NCI-H1436 (cell line): Measurements from ENCODE around the gene MYH11.
"Not testable (repeated sequence)": the region's sequence is repeated elsewhere in the genome, so short reads cannot be mapped to it uniquely, and the experiment has no call there.

Experiments used
- DNase-seq: peaks from one replicate; lab custom pipeline; 2025; lab: John Stamatoyannopoulos, UW

MYH11 gene

DNA sequence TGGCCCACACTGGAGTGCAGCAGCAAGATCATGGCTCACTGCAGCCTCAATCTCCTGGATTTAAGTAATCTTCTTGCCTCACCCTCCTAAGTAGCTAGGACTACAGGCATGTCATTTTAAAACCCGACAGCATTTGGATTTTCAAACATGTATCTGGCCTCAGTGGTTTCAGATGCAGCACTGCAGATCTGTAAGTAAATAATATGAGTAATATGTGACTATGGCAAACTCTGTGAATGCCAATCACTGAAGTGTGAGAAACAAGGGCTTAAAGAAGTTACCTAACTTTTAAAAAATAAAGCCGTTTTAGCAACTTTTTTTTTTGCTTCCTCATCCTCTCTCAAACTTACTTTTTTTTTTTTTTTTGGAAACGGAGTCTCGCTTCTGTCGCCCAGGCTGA lies 19.7 kb upstream of the MYH11 start:
- DNase-seq = no peak

DNA sequence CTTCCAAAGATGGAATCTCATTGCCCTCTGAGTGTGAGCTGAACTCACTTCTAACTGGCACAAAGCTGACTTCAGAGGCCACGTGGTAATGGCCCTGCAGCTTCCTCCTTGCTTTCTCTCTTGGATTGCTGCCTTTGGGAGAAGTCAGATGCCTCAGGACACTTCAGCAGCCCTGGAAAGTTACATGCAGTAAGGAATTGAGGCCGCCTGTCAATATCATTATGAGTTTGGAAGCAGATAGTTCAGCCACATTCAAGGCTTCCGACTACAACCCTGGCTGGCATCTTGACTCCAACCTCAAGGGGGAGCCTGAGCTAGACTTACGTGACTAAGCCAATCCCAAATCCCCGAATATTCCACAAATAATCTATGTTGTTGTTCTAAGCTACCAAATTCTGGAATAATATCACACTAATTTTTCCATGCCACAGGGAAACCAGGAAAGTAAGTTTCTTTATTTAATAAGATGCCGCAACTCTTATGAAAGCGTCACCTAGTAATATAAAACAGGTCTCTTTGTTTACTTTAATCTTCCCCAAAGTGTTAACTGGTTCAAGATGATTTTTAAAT lies 18.0 kb upstream of the MYH11 start:
- no peak for DNase-seq

DNA sequence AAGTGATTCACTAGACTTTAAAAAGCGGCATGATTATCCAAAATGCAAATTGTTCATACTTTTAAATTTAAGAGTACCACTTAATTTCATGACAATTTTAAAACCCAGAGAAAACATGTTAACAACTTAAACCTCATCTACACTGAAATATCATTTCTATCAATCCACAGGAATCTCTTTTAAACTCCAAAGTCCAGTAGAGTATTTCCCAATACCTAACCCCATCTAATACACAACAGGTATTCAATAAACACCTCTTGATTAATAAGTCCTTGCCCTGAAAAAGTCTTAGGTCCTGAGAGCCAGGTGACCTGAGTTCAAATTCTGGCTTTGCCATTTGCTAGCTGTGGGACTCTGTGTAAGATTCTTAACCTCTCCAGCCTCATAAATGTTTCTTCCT lies 16.9 kb upstream of the MYH11 start:
- DNase-seq = no peak

DNA sequence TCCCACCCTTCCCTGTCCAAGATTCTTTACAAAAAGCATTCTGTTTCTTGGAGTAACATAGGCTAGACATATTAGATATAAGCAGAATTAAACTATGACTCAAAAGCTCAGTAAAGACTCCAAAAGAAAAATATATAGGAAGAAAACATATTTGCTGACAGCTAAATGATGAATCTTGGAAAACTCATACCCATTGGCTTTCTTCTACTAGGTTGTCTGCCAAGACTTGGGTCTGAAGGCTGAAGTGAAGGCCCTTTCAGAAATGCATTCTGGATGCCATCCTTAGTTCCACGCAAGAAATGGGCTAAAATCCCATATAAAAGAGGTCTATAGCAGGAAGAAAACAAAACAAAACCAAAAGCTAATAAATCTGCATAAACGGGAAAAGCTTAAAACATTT lies 16.5 kb upstream of the MYH11 start:
- no peak for DNase-seq

DNA sequence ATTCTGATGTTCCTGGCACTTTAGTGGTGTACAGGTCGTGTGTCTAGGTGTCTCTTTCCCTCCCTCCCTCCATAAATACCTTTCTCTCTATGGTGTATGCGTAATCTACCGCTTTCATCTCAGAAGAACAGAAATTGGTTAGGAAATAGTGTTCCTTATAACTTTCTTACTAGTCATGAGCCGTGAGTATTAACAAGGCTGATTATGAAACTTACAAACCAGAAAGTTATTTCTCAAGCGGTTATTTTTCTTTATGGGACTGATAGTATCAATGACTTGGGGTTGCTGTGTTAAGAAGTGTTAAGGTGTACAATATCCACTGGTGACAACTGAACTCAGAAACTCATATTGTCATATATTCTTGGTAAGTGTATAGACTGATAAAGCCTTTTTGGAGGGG lies 13.2 kb upstream of the MYH11 start:
- DNase-seq = no peak

DNA sequence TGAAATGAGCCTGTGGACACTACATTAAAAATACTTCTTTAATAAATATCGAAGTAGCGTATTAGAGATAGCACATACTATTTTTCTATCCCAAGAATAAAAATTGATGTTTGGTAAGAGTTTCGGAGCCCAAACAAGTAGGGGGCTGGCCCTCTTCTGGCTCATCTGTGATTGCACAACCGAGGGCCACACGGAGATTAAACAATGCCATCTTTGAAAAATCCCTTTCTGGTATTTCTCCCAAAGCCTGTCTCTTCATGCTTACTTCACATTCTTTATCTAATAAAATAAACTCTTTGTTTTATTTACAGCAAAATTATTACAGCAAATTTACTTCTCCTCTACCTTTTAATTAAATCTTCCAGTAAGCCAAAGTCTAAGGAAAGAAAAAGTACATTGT lies 9.6 kb upstream of the MYH11 start:
- DNase-seq = no peak

DNA sequence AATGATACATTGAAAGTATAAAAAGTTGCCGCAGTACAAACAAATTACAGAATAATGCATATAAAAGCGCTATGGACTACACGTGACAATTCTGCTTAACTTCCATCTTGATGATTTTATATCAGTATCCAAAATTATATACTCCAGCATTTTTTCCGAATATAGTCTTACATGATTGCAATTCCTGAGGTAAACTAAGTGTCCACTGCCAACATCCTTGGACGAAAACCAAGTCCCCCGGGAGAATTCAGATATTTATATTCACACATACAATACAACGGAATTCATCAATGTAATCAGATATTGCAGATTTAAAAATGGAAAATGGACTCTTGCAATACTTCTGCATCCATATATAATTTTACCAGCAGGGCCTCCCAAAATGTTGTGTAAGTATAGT lies 8.9 kb upstream of the MYH11 start:
- no peak for DNase-seq

DNA sequence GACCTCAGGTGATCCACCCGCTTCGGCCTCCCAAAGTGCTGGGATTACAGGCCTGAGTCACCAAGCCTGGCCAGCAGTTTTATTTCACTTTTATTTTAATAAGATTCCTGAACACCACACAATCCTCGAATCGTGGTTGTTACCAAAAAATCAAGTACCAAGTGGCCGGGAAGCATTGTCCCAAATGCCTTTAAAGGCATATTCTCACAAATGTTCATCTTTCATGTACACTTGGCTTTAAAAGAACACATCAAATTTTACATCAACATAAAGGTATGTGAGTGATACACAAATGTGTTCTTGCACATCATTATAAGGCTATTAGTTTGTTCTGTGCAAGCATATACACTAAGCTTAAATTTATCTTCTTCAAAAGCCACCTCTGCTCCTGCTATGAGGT lies 8.1 kb upstream of the MYH11 start:
- no peak for DNase-seq

DNA sequence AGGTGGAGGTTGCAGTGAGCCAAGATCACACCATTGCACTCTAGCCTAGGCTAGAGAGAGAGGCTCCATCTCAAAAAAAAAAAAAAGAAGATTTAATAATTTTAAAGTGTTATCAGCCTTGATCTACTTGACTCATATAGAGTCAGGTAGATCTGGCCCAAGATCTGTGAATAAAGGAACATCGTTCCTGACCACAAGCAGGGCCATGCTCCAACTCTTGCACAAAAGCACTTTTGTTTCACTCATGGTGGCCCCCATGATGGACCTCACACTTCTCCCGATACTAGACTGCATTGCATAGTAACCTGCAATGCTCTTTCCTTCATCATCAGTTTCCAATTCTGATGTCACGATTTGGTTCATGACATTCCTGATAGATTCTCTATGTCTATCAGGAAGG lies 5.2 kb upstream of the MYH11 start:
- DNase-seq = no peak

DNA sequence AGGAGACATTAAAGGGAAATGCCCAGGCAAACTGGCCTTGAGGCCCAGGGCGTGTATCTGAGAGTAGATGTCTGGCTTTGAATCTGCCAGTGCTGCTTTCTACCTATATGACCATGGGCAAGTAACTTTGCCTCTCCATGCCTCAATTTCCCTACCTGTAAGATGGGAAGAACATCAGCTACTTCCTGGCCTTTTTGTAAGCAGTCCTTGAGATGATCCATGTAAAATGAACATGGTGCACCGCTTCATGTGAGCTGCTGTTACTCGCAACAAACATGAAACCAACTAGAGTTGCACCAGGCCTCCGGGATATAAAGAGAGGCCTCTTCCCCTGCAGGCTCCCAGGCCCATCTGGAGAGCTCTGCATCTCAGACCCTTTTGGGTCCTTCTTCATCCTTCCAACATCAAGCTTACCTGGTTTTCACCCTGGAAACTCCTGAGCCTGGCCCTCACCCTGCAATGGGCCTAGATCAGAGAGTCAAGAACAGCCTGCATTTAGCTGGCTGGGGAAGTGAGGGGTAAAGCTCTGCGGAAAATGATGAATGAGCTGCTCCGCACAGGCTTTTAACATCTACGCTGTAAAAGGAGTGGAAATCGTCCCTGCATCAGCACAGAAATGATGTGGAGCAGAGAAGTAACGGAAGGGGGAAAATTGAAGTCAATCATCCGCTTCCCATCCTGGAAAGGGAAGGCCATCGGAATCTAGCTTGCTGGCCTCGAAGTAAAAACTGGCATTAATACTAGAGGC lies 2.3 kb upstream of the MYH11 start:
- no peak for DNase-seq

DNA sequence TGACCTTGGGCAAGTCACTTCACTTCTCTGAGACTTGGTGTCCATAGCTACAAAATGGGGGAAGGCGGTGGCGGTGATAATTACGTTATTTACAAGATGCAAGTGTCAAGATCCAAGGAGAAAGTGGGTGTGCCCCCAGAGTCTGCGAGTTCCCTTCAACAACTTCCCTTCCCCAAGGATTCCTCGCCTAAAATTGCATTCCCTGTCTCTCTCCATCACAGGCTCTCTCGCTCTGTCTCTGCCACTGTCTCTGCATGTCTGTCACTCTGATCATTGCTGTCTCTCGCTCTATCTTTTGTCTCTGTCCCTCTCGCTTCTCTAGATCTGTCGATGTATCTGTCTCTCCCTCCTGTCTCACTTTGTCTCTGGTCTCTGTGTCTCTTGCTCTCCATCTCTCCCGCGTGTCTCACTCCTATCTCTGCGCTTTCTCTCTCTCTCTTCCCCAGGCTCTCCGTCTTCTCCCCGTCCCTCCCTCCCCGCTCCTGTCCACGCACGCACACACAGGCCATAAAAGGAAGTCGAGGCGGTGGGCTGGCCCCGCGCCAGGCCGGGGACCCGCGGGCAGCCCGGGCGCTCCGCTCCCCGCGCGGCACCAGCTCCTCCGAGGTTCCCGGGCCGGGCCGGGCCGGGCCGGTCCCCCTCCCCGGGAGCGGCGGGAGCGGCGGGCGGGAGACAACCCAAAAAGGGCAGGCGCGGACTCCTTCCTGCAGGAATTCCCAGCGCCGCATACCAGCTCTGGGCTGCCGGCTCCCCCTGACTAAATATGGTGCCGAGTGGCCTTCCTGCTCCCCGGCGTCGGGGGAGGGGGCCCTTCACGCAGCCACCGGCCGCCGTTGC lies 1.1 kb upstream of the MYH11 start:
- DNase-seq = no peak

DNA sequence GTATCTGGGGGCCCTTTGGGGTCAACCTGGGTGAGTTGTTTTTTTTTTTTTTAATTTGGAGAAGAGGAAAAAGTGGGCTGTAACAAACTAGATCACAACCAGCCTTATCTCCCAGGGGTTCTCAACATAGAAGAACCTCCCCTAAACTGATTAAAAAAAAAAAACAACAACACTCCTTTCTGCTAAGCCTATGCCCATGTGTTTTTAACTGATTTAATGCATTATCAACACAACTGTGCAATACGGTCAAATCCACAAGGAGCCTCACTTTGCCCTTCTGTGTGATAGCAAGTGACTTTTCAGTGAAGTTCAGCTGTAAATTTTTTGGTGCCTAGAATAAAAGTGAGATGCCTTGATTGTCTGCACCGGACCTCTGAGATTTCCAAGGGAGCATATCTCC lies 646 bp downstream of the MYH11 start:
- no peak for DNase-seq

DNA sequence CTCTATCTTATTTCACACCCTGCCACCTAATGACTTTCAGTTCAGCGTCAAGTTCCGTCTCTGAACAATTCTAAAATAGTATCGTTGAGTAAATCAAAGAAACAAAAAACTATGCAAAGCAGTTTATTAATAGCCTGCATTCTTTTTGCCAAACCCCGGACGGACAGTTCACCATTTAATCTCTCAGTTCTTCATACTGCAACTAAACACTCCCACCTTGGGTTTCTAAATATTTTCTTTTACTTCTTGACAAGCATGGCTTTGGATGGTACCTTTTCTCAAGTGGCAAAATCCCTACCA lies 1.2 kb downstream of the MYH11 start:
- DNase-seq = no peak

DNA sequence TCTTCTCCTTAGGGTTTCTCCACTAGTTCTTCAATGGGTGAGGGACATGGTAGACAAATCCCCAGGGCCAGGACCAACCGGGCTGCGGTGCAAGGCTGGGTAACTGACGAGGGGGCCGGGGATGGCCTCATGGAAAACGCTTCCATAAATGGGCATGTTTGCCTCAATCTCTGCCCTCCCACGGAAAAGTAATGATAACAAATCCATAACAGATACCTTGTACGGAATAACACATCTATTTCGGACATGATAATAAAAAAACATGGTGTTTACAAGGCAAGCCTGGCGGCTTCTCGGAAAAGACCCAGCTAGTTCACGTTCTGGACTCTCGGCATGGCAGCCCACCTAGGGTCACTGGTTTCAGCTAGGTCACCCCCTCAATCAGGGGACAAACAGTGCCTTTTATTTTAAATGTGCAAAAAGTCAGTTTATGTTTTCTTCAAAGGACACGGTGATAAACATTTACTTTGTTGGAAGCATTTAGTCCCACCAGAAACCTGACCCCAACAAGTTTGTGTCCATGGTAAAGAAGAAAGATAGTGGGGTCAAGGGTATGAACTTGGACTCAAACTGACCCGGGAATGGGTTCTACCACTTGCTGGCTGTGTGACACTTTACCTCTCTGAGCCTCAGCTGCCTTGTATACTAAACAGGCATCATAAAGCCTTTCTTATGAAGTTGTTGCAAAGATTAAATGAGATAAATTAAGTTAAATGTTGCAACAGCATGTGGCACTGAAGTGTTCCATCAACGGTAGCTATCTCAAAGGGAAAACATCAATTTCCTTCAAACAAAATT lies 1.7 kb downstream of the MYH11 start:
- no peak for DNase-seq

DNA sequence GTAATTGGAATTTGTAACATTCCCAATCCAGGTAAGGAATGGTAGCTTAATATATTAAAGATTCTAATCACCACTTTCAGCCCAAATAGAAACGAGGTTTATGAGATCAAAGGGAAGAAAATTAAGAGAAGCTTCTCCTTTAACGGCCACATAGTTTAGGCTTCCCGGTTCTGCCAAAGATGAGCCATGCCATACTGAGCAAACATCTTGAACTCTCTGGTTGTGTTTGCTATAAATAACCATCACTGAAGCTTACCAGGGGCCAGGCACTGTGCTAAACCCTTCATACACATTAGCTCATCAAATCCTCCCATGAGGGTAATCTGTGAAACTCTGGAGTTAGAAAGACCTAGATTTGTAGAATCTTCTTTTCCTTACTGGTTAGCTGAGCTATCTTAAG lies 2.8 kb downstream of the MYH11 start:
- DNase-seq = no peak

DNA sequence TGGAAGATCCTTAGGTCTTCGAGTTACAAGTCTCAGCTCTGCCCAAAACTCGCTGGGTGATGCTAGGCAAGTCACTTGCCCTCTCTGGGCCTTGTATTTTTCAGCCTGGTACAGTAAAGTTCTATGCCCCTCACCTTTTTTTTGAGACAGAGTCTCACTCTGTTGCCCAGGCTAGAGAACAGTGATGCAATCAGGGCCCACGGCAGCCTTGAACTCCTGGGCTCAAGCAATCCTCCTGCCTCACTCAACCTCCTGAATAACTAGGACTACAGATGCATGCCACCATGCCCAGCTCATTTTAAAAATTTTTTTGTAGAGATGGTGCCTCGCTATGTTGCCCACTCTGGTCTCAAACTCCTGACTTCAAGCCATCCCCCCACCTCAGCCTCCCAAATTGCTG lies 3.8 kb downstream of the MYH11 start:
- DNase-seq = no peak

DNA sequence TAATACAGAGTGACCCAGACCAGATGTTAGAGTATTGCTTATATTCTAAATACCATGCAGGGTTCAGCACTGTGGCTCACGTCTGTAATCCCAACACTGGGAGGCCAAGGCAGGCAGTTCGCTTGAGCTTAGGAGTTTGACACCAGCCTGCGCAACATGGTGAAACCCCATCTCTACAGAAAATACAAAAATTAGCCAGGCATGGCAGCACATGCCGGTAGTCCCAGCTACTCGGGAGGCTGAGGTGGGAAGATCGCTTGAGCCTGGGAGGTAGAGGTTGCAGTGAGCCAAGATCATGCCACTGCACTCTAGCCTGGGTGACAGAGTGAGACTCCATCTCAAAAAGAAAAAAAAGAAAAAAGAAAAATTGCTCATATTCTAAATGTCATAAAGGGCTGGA lies 6.3 kb downstream of the MYH11 start:
- not testable (repeated sequence) for DNase-seq

DNA sequence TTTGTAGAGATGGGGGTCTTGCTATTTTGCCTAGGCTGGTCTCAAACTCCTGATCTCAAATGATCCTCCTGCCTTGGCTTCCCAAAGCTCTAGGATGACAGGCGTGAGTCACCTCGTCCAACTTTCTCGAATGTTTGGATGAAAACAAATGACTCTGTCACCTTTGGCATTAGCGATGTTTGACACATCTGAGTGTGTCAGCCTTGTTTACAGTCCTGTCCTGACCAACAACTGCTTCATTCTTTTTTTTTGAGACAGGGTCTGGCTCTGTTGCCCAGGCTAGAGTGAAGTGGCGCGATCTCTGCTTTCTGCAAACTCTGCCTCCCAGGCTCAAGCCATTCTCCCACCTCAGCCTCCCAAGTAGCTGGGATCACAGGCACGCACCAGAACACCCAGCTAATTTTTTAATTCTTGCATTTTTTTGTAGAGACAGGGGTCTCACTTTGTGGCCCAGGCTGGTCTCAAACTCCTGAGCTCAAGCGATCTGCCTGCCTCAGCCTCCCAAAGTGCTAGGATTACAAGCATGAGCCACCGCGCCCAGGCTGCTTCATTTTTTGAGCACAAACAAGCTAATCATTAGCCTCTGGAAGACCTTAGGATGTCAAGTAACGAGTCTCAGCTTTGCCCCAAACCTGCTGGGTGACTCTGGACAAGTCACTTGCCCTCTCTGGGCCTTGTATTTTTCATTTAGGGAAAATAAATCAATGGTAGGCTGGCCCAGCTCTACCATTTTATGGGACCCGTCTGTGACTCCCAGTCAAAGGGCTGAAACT lies 7.4 kb downstream of the MYH11 start:
- DNase-seq = no peak

DNA sequence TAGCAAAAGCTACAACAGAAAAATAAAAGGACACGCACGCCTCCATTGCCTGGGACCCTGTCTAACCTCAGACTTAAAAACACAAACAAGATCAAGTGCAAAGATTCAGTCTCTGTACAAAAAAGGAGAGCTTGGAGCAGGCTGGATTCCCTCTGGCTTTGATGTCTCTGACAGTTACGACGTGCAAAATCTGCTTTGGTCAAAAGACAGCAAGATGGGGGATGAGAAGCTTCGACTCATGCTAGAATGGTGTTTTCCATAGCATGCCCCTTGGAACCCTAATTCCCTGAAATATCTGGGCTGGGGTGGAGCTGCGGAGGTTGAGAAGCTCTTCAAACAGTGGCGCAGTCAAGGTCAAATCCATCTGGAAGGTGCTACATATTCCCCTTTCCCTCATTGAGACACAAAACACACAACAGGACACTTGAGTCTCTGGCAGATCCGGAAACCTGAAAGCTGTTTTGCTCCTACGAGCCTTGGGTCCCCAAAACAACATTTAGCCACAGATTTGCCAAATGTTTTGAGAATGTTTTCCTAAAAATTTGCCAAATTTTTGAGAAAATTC lies 9.1 kb downstream of the MYH11 start:
- no peak for DNase-seq

DNA sequence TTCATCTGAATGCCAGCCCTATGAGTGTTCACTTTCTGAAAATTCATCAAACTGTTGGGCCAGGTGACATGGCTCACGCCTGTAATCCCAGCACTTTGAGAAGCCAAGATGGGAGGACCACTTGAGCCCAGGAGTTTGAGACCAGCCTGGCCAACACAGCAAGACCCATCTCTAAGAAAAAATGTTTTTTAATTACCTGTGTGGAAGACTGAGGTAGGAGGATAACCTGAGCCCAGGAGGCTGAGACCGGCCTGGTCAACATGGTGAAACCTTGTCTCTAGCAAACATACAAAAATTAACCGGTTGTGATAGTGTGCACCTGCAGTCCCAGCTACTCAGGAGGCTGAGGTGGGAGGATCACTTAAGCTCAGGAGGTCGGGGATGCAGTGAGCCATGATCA lies 10.3 kb downstream of the MYH11 start:
- no peak for DNase-seq

DNA sequence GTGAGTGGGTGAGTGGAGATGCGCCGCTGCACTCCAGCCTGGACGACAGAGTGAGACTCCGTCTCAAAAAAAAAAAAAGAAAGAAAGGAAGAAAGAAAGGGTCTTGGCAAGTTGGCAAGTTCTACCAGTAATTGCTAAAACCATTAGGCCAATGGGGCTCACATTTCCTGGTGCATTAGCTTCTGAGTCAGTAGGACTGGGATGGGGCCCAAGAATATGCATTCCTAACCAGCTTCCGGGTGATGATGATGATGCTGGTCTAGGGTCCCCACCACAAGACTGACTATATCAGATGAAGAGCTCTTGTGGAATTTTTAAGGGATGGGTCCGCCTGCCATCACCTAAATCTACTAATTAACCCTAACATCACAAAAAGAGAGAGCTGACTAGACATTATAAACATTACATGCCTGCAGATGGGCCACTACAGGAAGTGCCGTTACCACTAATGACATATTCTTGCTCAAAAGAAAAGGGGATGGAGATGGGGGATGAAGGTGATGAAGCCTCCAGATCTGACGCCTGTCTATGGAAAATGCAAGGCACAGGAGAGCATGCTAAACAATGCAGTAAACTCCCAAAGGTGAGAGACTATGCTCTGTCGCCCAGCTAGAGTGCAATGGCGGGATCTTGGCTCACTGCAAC lies 13.1 kb downstream of the MYH11 start:
- no peak for DNase-seq
